HuH-7.5 (cell line): ENCODE measurements around the gene LLGL2.
"Not testable (repeated sequence)": the region's sequence is repeated elsewhere in the genome, so short reads cannot be mapped to it uniquely, and the experiment has no call there.

Source experiments
- DNase-seq: peaks from one replicate; pipeline ENCODE4 v3.0.0; 2011; ENCODE audit warnings: low spot score

The LLGL2 gene

DNA sequence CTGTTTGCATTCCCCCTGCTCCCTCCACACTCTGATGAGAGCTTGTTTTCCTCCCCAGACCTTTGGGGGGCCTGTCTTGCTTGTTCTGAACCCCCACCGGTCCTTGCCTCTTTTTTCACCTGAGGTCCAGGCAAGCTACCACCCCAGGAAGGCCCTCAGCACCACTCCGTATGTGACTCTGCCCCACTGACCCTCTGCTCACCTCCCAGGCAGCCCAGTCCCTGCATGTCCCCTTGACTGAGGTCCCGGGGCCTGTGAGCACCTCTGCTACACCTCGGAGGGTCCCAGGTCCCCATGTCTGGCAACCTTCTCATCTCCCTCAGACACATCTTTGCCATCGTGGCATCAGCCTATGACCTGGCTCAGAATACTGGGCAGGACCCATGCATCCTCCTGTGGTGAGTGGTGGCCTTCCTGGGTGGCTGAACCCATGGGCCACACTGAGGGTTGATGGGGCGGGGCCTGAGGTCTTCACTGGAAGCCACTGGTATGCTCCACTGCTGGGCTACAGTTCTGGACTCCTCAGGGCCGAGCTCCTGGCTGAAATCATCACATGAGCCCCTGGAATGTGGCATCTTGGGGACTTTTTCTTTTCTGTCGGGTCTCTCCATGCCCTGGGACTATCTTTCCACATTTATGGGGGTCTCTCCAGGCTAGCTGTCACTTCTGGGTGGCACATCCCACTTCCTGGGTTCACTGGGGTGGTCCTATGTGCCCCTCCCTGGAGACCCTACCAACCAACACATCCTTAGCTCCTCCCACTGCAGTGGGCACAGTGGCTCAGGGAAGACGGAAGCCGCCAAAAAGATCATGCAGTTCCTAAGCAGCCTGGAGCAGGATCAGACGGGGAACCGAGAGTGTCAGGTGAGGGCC, 65.6 kb downstream of the LLGL2 start:
- DNase-seq, result no peak

- DNase-seq, result no peak
These were observed 66.3 kb downstream of the LLGL2 start for GRCh38 chr17:75591722-75592302.

DNA sequence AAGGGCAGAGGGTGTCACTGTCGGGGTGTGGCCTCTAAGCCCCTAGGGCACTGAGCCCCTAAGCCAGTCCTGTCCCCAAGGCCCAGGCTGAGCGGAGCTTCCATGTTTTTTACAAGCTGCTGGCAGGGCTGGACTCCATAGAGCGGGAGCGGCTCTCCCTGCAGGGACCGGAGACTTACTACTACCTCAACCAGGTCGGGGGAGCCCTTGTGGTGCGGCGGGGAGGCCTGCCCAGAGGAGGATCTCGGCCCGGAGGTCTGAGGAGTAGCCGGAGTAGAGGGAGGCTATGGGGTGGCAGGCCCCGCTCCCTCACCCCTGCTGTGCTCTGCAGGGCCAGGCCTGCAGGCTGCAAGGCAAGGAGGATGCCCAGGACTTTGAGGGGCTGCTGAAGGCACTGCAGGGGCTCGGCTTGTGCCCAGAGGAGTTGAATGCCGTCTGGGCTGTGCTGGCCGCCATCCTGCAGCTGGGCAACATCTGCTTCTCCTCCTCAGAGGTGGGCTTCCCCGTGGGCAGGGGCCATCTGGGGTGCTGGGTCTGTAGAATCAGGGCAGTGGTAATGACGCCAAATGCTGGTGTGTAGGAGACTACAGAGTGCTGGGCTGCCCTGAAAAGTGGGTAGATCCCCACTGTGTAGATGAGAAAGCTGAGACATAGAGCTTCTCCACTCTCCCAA, 67.0 kb downstream of the LLGL2 start:
- no peak for DNase-seq

DNA sequence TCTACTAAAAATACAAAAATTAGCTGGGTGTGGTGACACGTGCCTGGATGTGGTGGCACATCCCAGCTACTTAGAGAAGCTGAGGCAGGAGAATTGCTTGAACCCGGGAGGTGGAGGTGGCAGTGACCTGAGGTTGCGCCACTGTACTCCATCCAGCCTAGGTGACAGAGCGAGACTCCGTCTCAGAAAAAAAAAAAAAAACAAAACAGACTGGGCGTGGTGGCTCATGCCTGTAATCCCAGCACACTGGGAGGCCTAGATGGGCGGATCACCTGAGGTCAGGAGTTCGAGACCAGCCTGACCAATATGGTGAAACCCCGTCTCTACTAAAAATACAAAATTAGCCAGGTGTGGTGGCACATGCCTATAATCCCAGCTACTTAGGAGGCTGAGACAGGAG, 67.9 kb downstream of the LLGL2 start:
- not testable (repeated sequence) for DNase-seq

DNA sequence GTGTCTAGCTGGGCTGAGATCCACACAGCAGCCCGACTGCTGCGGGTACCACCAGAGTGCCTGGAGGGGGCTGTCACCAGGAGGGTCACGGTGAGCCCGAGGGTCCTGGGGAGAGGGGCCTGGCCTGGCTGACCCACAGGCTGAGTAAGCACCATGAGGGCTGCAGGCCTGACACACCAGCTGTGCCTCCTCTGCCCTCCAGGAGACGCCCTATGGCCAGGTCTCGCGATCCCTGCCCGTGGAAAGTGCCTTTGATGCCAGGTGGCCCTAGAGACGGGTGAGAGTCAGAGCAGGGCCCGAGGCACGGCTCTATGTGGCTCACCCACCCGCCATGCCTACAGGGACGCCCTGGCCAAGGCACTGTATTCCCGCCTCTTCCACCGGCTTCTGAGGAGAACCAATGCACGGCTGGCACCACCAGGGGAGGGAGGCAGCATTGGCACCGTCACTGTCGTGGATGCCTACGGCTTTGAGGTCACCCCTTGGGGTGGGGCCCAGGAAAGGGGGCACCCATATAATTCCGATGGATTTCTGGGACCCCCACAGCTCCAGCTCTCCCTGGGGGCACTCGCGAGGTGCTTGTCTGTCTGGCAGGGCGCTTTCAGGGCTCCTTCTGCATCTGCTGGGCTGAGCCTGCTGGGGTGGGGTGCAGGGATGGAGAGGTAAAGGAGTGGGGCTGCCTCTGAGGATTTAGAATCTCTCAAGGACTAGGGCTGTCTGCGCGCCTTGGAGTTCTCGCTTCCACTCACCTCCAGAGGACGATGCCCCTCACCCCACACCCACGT, 69.2 kb downstream of the LLGL2 start:
- DNase-seq, result no peak

DNA sequence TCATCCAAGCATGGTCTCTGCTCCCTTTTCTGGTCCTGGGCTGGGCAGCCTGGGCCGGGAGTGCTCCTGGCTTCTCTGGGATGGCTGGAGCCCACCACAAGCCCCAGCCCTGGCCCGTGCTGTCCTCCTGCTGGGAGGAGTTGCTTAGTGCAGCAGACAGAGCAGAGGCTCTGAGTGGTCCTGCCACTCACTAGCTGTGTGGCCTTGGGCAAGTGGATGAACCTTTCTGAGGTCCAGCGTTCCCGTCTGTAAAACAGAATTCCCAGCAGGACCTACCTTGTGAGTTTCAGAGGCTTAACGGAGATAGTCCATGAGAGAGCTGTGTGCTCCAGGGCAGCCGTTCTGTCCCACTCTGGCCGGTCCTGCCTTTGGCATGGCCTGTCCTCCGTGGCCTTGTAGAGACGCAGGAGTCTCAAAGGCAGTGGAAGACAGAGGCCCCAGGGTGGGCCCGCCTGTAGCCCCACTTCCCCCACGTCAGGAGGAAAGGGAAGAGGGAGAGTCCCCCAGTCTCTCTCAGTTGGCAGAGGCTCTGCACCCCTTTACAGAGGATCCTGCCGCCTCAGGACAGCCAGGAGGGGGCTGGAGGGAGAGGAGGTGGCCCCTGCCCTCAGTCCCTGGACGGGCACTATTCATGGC, 69.9 kb downstream of the LLGL2 start:
- DNase-seq, result no peak

GRCh38 chr17:75595920-75596313, 70.4 kb downstream of the LLGL2 start:
- no peak for DNase-seq

DNA sequence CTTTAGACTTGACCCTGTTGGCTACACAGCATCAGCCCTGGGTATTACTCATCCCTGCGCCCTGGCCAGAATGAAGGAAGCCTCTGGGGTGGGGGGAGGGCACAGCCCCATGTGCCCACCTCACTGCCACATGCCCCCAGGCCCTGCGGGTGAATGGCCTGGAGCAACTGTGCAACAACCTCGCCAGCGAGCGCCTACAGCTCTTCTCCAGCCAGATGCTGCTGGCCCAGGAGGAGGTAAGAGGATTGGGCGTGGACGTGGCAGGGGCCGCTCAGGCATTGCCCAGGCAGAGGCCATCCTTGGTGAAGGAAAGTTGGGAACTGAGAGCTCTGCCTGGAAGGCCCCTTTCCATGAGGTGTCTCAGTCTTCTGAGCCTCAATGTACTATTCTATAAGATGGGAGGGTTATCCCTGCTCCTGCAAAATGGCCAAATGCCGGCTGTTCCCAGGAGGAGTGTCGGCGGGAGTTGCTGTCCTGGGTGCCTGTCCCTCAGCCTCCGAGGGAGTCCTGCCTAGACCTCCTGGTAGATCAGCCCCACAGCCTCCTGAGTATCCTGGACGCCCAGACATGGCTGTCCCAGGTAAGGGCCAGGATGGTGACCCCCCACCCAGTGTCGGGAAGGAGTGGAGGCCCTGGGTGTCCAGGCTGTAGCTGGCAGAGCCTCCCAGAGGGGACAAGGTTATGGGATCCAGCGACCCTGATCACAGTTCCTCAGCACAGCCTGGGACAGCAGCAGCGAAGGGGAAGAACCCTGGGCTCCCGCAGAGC, 71.0 kb downstream of the LLGL2 start:
- DNase-seq, result no peak

DNA sequence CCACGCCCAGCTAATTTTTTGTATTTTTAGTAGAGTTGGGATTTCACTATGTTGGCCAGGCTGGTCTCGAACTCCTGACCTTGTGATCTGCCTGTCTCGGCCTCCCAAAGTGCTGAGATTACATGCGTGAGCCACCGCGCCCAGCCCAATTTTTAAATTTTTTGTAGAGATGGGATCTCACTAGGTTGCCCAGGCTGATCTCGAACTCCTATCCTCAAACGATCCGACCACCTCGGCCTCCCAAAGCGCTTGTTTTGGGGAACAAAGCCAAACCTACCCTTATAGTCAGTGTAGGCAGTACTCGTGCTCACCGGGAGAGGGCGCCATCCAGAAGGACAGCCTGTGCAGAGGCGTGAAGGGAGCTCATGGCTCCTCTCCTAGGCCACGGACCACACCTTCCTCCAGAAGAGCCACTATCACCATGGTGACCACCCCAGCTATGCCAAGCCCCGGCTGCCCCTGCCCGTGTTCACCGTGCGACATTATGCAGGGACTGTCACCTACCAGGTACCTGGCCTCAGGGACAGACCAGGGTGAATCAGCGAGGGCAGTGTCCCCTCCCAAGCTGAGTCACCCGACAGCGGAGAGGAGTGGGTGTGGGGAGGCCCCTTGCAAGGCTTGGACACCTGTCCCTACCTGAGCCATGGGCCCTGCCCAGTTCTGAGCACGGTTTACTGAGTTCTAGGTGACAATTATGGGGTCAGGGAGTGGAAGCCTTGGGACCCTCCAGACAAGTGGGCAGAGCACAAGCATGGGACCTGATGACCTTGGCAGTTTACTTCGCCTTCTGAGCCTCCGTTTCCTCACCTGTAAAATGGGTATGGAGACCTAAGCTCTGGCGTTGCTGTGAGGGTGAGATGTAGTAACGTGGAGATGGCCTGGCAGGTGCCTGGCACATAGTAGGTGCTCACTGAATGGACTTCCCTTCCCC, 75.8 kb downstream of the LLGL2 start:
- peak; percentile 83 for DNase-seq

- DNase-seq, result no peak
These were observed 77.1 kb downstream of the LLGL2 start for GRCh38 chr17:75602644-75603043.

DNA sequence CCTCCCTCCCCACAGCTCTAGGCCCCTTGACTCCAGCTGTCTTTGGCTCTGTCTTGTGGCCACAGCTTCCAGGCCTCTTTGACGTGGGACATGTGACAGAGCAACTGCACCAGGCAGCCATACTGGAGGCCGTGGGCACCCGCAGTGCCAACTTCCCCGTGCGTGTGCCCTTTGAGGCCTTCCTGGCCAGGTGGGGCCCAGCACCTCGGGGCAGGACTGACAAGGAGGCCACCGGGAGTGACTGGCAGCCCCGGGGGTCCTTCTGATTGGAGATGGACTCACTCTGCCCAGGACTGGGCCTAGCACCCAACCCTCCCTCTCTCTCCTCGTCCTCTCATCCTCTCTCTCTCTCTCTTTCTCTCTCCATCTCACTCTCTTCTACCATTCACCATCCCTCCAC, 77.6 kb downstream of the LLGL2 start:
- no peak for DNase-seq

- no peak for DNase-seq
These were observed 78.7 kb downstream of the LLGL2 start for GRCh38 chr17:75604034-75604695.

GRCh38 chr17:75605790-75606189, 80.3 kb downstream of the LLGL2 start:
- no peak for DNase-seq

GRCh38 chr17:75607086-75607485, 81.6 kb downstream of the LLGL2 start:
- no peak for DNase-seq

- DNase-seq, result no peak
These were observed 84.8 kb downstream of the LLGL2 start for GRCh38 chr17:75610103-75610984.

DNA sequence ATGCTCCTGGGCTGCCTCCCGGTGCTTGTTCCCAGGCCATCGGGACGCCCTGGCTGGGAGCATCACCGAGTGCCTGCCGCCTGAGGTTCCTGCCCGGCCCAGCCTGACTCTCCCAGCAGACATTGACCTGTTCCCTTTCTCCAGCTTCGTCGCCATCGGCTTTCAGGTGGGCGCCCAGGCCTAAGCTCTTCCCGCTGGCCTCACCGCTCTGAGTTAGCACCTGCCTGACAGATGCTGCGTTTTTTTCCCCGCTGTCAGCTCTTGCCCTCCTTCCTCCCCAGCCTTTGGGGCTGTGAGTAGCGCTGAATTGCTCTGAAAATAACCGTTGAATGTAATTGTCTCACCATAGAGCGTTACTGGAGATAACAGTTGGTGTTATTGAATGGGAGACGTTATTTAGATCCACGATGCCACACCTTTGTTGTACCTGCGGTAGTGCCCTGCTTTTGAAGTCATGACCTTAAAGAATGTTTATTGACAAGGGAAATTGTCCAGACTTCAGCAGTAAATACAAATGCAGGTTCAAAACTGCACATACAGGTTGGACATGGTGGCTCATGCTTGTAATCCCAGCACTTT, 86.4 kb downstream of the LLGL2 start:
- no peak for DNase-seq

DNA sequence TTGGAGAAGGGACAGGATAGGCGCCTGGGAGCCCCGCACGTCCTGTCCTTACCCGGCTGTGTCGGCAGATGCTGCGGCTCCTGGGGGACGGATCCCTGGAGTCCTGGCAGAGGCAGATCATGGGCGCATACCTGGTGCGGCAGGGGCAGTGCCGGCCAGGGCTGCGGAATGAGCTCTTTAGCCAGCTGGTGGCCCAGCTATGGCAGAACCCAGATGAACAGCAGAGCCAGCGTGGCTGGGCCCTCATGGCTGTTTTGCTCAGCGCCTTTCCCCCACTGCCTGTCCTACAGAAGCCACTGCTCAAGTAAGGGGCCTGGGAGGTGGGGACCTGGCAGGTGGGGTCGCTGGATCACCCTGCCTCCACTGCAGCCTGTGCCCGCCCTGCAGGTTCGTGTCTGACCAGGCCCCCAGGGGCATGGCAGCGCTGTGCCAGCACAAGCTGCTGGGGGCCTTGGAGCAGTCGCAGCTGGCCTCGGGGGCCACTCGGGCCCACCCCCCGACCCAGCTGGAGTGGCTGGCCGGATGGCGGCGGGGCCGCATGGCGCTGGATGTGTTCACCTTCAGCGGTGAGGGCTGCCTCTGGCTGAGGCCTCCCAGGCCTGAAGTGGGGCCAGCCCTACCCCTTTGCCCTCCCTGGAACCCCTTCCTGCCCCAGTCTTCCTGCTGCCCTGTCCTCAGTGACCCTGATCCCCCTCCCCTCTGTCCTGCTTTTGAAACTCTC, 87.6 kb downstream of the LLGL2 start:
- no peak for DNase-seq
